NCI-H748 (cell line): ENCODE measurements around the gene NDUFS2.

ENCODE experiments used
- DNase-seq: peaks from one replicate; lab custom pipeline; 2025; ENCODE audit not compliant: unreplicated experiment; lab: John Stamatoyannopoulos, UW

Gene NDUFS2

GRCh38 chr1:161201836-161202712 lies at the start of gene NDUFS2:
NDUFS2 (plus strand) TSS chr1:161202367; CDS start chr1:161202386, 19 bp downstream.
- DNase-seq, result peak; percentile 99

- no peak for DNase-seq
These were observed 49.0 kb upstream of the NDUFS2 start for GRCh38 chr1:161153176-161153575.

GRCh38 chr1:161153682-161154337 lies 48.4 kb upstream of the NDUFS2 start, which contains the start of gene UFC1:
UFC1 (plus strand) TSS chr1:161153978; CDS start chr1:161153998, 20 bp downstream.
- DNase-seq, result peak; percentile 93

GRCh38 chr1:161157867-161158266 lies 44.3 kb upstream of the NDUFS2 start:
- DNase-seq, result no peak

GRCh38 chr1:161158316-161159010 lies 43.7 kb upstream of the NDUFS2 start:
- peak; percentile 31 for DNase-seq

GRCh38 chr1:161159087-161159912 lies 42.9 kb upstream of the NDUFS2 start, which contains the start of gene USP21:
USP21 (plus strand) TSS chr1:161159500; CDS start chr1:161160641, 1,141 bp downstream.
- DNase-seq, result peak; percentile 94

GRCh38 chr1:161159913-161160243 lies 42.3 kb upstream of the NDUFS2 start:
- no peak for DNase-seq

- no peak for DNase-seq
These were observed 41.5 kb upstream of the NDUFS2 start for GRCh38 chr1:161160671-161161145.

GRCh38 chr1:161161652-161162051 lies 40.5 kb upstream of the NDUFS2 start:
- DNase-seq, result no peak

GRCh38 chr1:161162052-161162451 lies 40.1 kb upstream of the NDUFS2 start:
- no peak for DNase-seq

- no peak for DNase-seq
These were observed 39.4 kb upstream of the NDUFS2 start for GRCh38 chr1:161162806-161163205.

GRCh38 chr1:161163793-161164192 lies 38.4 kb upstream of the NDUFS2 start:
- no peak for DNase-seq

- no peak for DNase-seq
These were observed 37.1 kb upstream of the NDUFS2 start for GRCh38 chr1:161164901-161165610.

- peak; percentile 99 for DNase-seq
These were observed 36.2 kb upstream of the NDUFS2 start, which contains the start of gene PPOX for GRCh38 chr1:161165742-161166668. PPOX (plus strand) TSS chr1:161166426; CDS start chr1:161166848, 422 bp downstream.

GRCh38 chr1:161166669-161167548 lies 35.3 kb upstream of the NDUFS2 start:
- peak; percentile 56 for DNase-seq

GRCh38 chr1:161168906-161169305 lies 33.3 kb upstream of the NDUFS2 start:
- DNase-seq, result no peak

- no peak for DNase-seq
These were observed 31.0 kb upstream of the NDUFS2 start for GRCh38 chr1:161171191-161171590.

GRCh38 chr1:161171696-161172095 lies 30.5 kb upstream of the NDUFS2 start:
- no peak for DNase-seq
